Left lung (tissue), 10 donors: ENCODE data around the gene LONP2. TPM values are rescaled to one million over a fixed set of nuclear protein-coding genes. Genes with fewer than 3 reads are reported as not detected.

Experiments
- ATAC-seq: fragments of 200-7000 bp; cut with Tn5 transposase; one replicate; pipeline ENCODE4 v1.9.1; 2020; ENCODE audit warnings: moderate library complexity
- DNase-seq, 4 donors: peaks; one replicate each; pipeline ENCODE4 v3.0.0-alpha.2; 2013 to 2020
- H3K27ac ChIP-seq, 2 donors: fragments of 200-600 bp; sonication (generic) in 1 of 2; one replicate each; pipeline versions ENCODE4 v1.5.0 to v1.8.0; 2020 to 2021
- H3K27me3 ChIP-seq, 2 donors: fragments of 200-600 bp; sonication (generic) in 1 of 2; one replicate each; pipeline versions ENCODE4 v1.5.0 to v1.8.0; 2020 to 2021
- H3K36me3 ChIP-seq, 2 donors: fragments of 200-600 bp; sonication (generic) in 1 of 2; one replicate each; pipeline versions ENCODE4 v1.5.0 to v1.8.0; 2020 to 2021
- H3K4me1 ChIP-seq, 2 donors: fragments of 200-600 bp; one replicate each; pipeline ENCODE4 v1.8.0; 2021
- H3K4me3 ChIP-seq, 2 donors: fragments of 200-600 bp; sonication (generic) in 1 of 2; one replicate each; pipeline versions ENCODE4 v1.5.0 to v1.8.0; 2020 to 2021; ENCODE audit warnings: mild to moderate bottlenecking in 1 of 2
- H3K9me3 ChIP-seq, 2 donors: fragments of 200-600 bp; sonication (generic) in 1 of 2; one replicate each; pipeline versions ENCODE4 v1.5.0 to v1.8.0; 2020 to 2021
- CTCF ChIP-seq, 2 donors: fragments of 200-600 bp; sonication (generic) in 1 of 2; IDR thresholded peaks; one replicate each; pipeline versions ENCODE4 v1.5.0 to v1.8.0; 2021; ENCODE audit warnings: antibody characterized with exemption in 2 of 2
- intact Hi-C, 2 donors: fragments of 100-400 bp; cut with DNase I; formaldehyde crosslinking; loops; one replicate each; pipeline versions ENCODE4 v1.11.2 to v1.14.2; 2022
- polyA plus RNA-seq, 6 donors: library from polyadenylated mRNA; unstranded; fragments of 120-200 nt; gene quantifications; one replicate each; pipeline ENCODE4 v1.2.1, GENCODE V29; 2013; ENCODE audit not compliant: insufficient read length in 6 of 6
- total RNA-seq, 2 donors: library from RNA; stranded (reverse); fragmentation: NEBNext Ultra II Directional; extraction: Animal tissue kit (Norgen Biotek cat#: 25700); gene quantifications; one replicate each; pipeline ENCODE4 v1.2.1, GENCODE V29; 2021
- donor health status: DM: no; HTN: yes; CAD: no.
- donor health status: DM: no; HTN: no; CAD: no.

The LONP2 gene
- total and polyA plus RNA-seq, 8 donors = 63.2 to 89.2 (median 75.4) TPM

- Histone ChIP-seq H3K4me1 (peaks cover 18 to 29% of the 10 kb centered on the region in 2 donors), H3K4me3 (no peak overlapping the region), H3K9me3 (peaks cover 0 to 13% of the 10 kb centered on the region in 2 donors), H3K27me3 (no peaks in the 10 kb centered on the region), H3K36me3 (peaks cover 0 to 7% of the 10 kb centered on the region in 2 donors), H3K27ac (peak overlapping the region; percentile 37 to 64)
- TF ChIP-seq CTCF (IDR thresholded peaks at IDR 0.05) = no peak
- ATAC-seq (no peak), DNase-seq (no peak)
- intact Hi-C loops = no loop called here
Observed at GRCh38 chr16:48317026-48317425, 72.9 kb downstream of the LONP2 start.

- peak in 1 of 2 donors; percentile 10 for TF ChIP-seq CTCF (IDR thresholded peaks at IDR 0.05)
Observed at GRCh38 chr16:48317614-48318315, 73.7 kb downstream of the LONP2 start.

GRCh38 chr16:48318630-48319029 is 74.5 kb downstream of the LONP2 start:
- Histone ChIP-seq H3K36me3 (peaks cover 0 to 5% of the 10 kb centered on the region in 2 donors), H3K4me3 (no peak overlapping the region), H3K4me1 (peaks cover 18 to 29% of the 10 kb centered on the region in 2 donors), H3K9me3 (peaks cover 0 to 4% of the 10 kb centered on the region in 2 donors), H3K27me3 (no peaks in the 10 kb centered on the region), H3K27ac (peak overlapping the region; percentile 37 to 64)
- TF ChIP-seq CTCF (IDR thresholded peaks at IDR 0.05) = no peak
- intact Hi-C loops = no loop called here
- ATAC-seq (peak; percentile 74), DNase-seq (peak in 1 of 4 donors; percentile 23)

More at GRCh38 chr16:48317614-48318315, 73.7 kb downstream of the LONP2 start:
- peaks cover 18 to 29% of the 10 kb centered on the region in 2 donors for H3K4me1 ChIP-seq
- ATAC-seq = peak; percentile 42
- no peaks in the 10 kb centered on the region for H3K27me3 ChIP-seq
- peak overlapping the region; percentile 37 to 64 for H3K27ac ChIP-seq
- no peak for DNase-seq
- peaks cover 0 to 8% of the 10 kb centered on the region in 2 donors for H3K9me3 ChIP-seq
- no peak overlapping the region for H3K4me3 ChIP-seq
- intact Hi-C loops = no loop called here
- peaks cover 0 to 5% of the 10 kb centered on the region in 2 donors for H3K36me3 ChIP-seq

- peak overlapping the region in 1 of 2 donors; percentile 6 for H3K27ac ChIP-seq
- no peak overlapping the region for H3K4me3 ChIP-seq
- no peaks in the 10 kb centered on the region for H3K9me3 ChIP-seq
- ATAC-seq (peak; percentile 42), DNase-seq (no peak)
- TF ChIP-seq CTCF (IDR thresholded peaks at IDR 0.05) = no peak
- intact Hi-C loops = no loop called here
- peaks cover 18 to 29% of the 10 kb centered on the region in 2 donors for H3K4me1 ChIP-seq
- no peaks in the 10 kb centered on the region for H3K27me3 ChIP-seq
- peaks cover 0 to 5% of the 10 kb centered on the region in 2 donors for H3K36me3 ChIP-seq
Observed at GRCh38 chr16:48321317-48322036, 77.4 kb downstream of the LONP2 start.
